H1 (cell line): ENCODE results near the gene CHI3L2. TPM values are rescaled to one million over a fixed set of nuclear protein-coding genes. Genes with fewer than 3 reads are reported as not detected.

Experiments used
- CTCF ChIA-PET: fragments of 300-600 bp; sonication (Branson Sonifier 250); formaldehyde crosslinking; loops from one replicate; lab custom pipeline; 2021; ENCODE audit not compliant: partially characterized antibody; lab: Charles Lee
- POLR2A ChIA-PET: fragments of 300-600 bp; sonication (Branson Sonifier 250); formaldehyde crosslinking; loops from one replicate; lab custom pipeline; 2021; ENCODE audit warnings: inconsistent platforms; ENCODE audit not compliant: partially characterized antibody; lab: Charles Lee
- DNase-seq, 2 experiments: peaks; one replicate each; pipeline versions ENCODE4 v3.0.0 to v3.0.0-alpha.2; 2010 to 2022; ENCODE audit warnings: low spot score in 2 of 2, low read depth in 1 of 2, mixed read lengths in 1 of 2
- FAIRE-seq: peaks from 2 replicates; lab custom pipeline; 2011; peaks lifted over from hg19 to GRCh38; lab: Jason Lieb, UNC
- H2AFZ ChIP-seq: 2 replicates; pipeline ENCODE4 v1.8.1; 2012; ENCODE audit warnings: low read length, inconsistent platforms
- H2AK5ac ChIP-seq: 2 replicates; pipeline ENCODE4 v1.6.1; 2013; ENCODE audit warnings: low read depth, low read length
- H2BK120ac ChIP-seq: replicated peaks from 2 replicates; pipeline ENCODE3; 2013; ENCODE audit warnings: low read depth, low read length, inconsistent platforms
- H2BK12ac ChIP-seq: 2 replicates; pipeline ENCODE4 v1.6.1; 2013; ENCODE audit warnings: low read depth, low read length
- H2BK15ac ChIP-seq: 2 replicates; pipeline ENCODE4 v1.6.1; 2013; ENCODE audit warnings: low read length
- H2BK20ac ChIP-seq: 2 replicates; pipeline ENCODE4 v1.6.1; 2013; ENCODE audit warnings: low read length
- H2BK5ac ChIP-seq: 2 replicates; pipeline ENCODE4 v1.6.1; 2013; ENCODE audit warnings: low read depth, low read length
- H3K14ac ChIP-seq: 2 replicates; pipeline ENCODE4 v1.6.1; 2013; ENCODE audit warnings: inconsistent platforms; ENCODE audit not compliant: insufficient read length
- H3K18ac ChIP-seq: 2 replicates; pipeline ENCODE4 v1.6.1; 2013; ENCODE audit warnings: low read length; ENCODE audit errors: extremely low read depth
- H3K23ac ChIP-seq: 2 replicates; pipeline ENCODE4 v1.6.1; 2013; ENCODE audit warnings: inconsistent platforms; ENCODE audit not compliant: insufficient read length
- H3K23me2 ChIP-seq: 2 replicates; pipeline ENCODE4 v1.6.1; 2013; ENCODE audit warnings: low read depth, low read length
- H3K27ac ChIP-seq: 2 replicates; pipeline ENCODE4 v1.6.1; 2011; ENCODE audit warnings: low read depth, low read length, inconsistent platforms
- H3K27me3 ChIP-seq, 4 experiments: replicated peaks in 1 of 4; 1 replicate in 1 of 4; 2 replicates in 3 of 4; pipeline versions ENCODE4 v1.6.1 to v1.8.1; 2011 to 2013; ENCODE audit warnings: low read length in 3 of 4, mild to moderate bottlenecking in 3 of 4, inconsistent platforms in 2 of 4, mixed read lengths in 2 of 4, moderate library complexity in 1 of 4; ENCODE audit not compliant: control insufficient read depth in 3 of 4, insufficient read depth in 3 of 4; ENCODE audit errors: extremely low read depth in 1 of 4
- H3K36me3 ChIP-seq, 4 experiments: 2 replicates each; pipeline versions ENCODE4 v1.6.1 to v1.8.1; 2011 to 2013; ENCODE audit warnings: mild to moderate bottlenecking in 4 of 4, low read length in 3 of 4, moderate library complexity in 2 of 4, control low read depth in 1 of 4, inconsistent platforms in 1 of 4; ENCODE audit not compliant: insufficient read depth in 4 of 4, control insufficient read depth in 2 of 4
- H3K4ac ChIP-seq: replicated peaks from 2 replicates; pipeline ENCODE3; 2013; ENCODE audit warnings: low read length, low read depth, mixed read lengths, inconsistent platforms; ENCODE audit not compliant: insufficient read length
- H3K4me1 ChIP-seq, 4 experiments: replicated peaks in 1 of 4; 1 replicate in 1 of 4; 2 replicates in 3 of 4; pipeline versions ENCODE4 v1.6.1 to v1.8.1; 2011 to 2013; ENCODE audit warnings: low read length in 3 of 4, inconsistent platforms in 2 of 4, mixed read lengths in 1 of 4; ENCODE audit not compliant: insufficient read depth in 4 of 4, control insufficient read depth in 3 of 4
- H3K4me2 ChIP-seq, 2 experiments: 2 replicates each; pipeline versions ENCODE4 v1.6.1 to v1.8.1; 2011 to 2013; ENCODE audit warnings: low read depth in 2 of 2, low read length in 2 of 2, control low read depth in 1 of 2, inconsistent platforms in 1 of 2, mild to moderate bottlenecking in 1 of 2; ENCODE audit not compliant: insufficient read depth in 1 of 2
- H3K4me3 ChIP-seq, 4 experiments: fragments of 200-600, 300-600 bp in 1 of 4; sonication (generic), shearing (Covaris generic), sonication (Bioruptor Twin) in 1 of 4; 2 replicates each; pipeline versions ENCODE4 v1.5.1 to v1.8.1; 2011 to 2016; ENCODE audit warnings: low read length in 4 of 4, low read depth in 3 of 4, control low read depth in 2 of 4, inconsistent platforms in 2 of 4, mild to moderate bottlenecking in 2 of 4, mixed read lengths in 1 of 4, moderate library complexity in 1 of 4; ENCODE audit not compliant: insufficient read depth in 2 of 4; ENCODE audit errors: extremely low read depth in 1 of 4
- H3K56ac ChIP-seq: replicated peaks from 2 replicates; pipeline ENCODE3; 2013; ENCODE audit warnings: low read depth, mild to moderate bottlenecking, mixed read lengths, low read length, inconsistent platforms; ENCODE audit not compliant: insufficient read length
- H3K79me1 ChIP-seq: 2 replicates; pipeline ENCODE4 v1.6.1; 2013; ENCODE audit warnings: low read depth, low read length, control low read depth
- H3K79me2 ChIP-seq, 2 experiments: 2 replicates each; pipeline versions ENCODE4 v1.6.1 to v1.8.1; 2012 to 2013; ENCODE audit warnings: low read length in 2 of 2, mild to moderate bottlenecking in 2 of 2, inconsistent platforms in 1 of 2; ENCODE audit not compliant: insufficient read depth in 2 of 2, control insufficient read depth in 1 of 2
- H3K9ac ChIP-seq, 4 experiments: replicated peaks in 1 of 4; 1 replicate in 1 of 4; 2 replicates in 3 of 4; pipeline versions ENCODE4 v1.6.1 to v1.8.1; 2011 to 2013; ENCODE audit warnings: low read depth in 3 of 4, low read length in 3 of 4, control low read depth in 2 of 4, mild to moderate bottlenecking in 2 of 4, moderate library complexity in 2 of 4, inconsistent platforms in 1 of 4; ENCODE audit errors: extremely low read depth in 1 of 4
- H3K9me3 ChIP-seq, 2 experiments: 2 replicates each; pipeline versions ENCODE4 v1.6.1 to v1.8.1; 2012 to 2013; ENCODE audit warnings: mild to moderate bottlenecking in 2 of 2, moderate library complexity in 2 of 2, control low read depth in 1 of 2, inconsistent platforms in 1 of 2, low read depth in 1 of 2, low read length in 1 of 2, mixed read lengths in 1 of 2; ENCODE audit not compliant: insufficient read depth in 2 of 2
- H4K20me1 ChIP-seq, 2 experiments: replicated peaks in 1 of 2; 2 replicates each; pipeline versions ENCODE3 to v1.8.1; 2011 to 2013; ENCODE audit warnings: inconsistent platforms in 2 of 2, low read length in 2 of 2, mild to moderate bottlenecking in 1 of 2; ENCODE audit not compliant: insufficient read depth in 2 of 2, control insufficient read depth in 1 of 2
- H4K5ac ChIP-seq: 2 replicates; pipeline ENCODE4 v1.6.1; 2013; ENCODE audit warnings: low read length, low read depth, mixed read lengths, inconsistent platforms; ENCODE audit not compliant: insufficient read length
- H4K8ac ChIP-seq: 2 replicates; pipeline ENCODE4 v1.8.0; 2013; ENCODE audit warnings: mild to moderate bottlenecking, moderate library complexity, low read length, inconsistent platforms; ENCODE audit not compliant: insufficient read depth; ENCODE audit errors: extremely low read depth
- H4K91ac ChIP-seq: replicated peaks from 2 replicates; pipeline ENCODE3; 2013; ENCODE audit warnings: low read length, mixed read lengths, inconsistent platforms; ENCODE audit not compliant: insufficient read length
- BACH1 ChIP-seq: IDR thresholded peaks from 2 replicates; pipeline ENCODE4 v1.6.1; 2012; ENCODE audit warnings: low read length, improper control_type of control experiment
- BCL11A ChIP-seq, 2 experiments: IDR thresholded peaks; one replicate each; pipeline ENCODE4 v1.6.1; 2011; ENCODE audit warnings: low read depth in 2 of 2, low read length in 2 of 2, mild to moderate bottlenecking in 2 of 2
- CTBP2 ChIP-seq: IDR thresholded peaks from 2 replicates; pipeline ENCODE4 v1.7.0; 2011; ENCODE audit warnings: borderline replicate concordance, mild to moderate bottlenecking, moderate library complexity, mixed read lengths, low read length; ENCODE audit not compliant: insufficient read depth, insufficient read length
- EZH2 ChIP-seq: fragments of 200-600 bp; sonication (generic); IDR thresholded peaks from 2 replicates; pipeline ENCODE4 v1.7.1; 2012; ENCODE audit warnings: low read depth, mild to moderate bottlenecking, moderate library complexity, low read length, inconsistent platforms; ENCODE audit not compliant: severe bottlenecking
- GTF2F1 ChIP-seq: IDR thresholded peaks from 2 replicates; pipeline ENCODE4 v1.6.1; 2012; ENCODE audit warnings: low read depth, low read length, improper control_type of control experiment, borderline replicate concordance
- HDAC2 ChIP-seq, 2 experiments: fragments of 300-600 bp in 1 of 2; sonication (generic) in 1 of 2; IDR thresholded peaks; 2 replicates each; pipeline ENCODE4 v1.6.1; 2011 to 2012; ENCODE audit warnings: low read depth in 2 of 2, low read length in 2 of 2, mild to moderate bottlenecking in 2 of 2, moderate library complexity in 2 of 2, borderline replicate concordance in 1 of 2, inconsistent platforms in 1 of 2
- HDAC6 ChIP-seq: IDR thresholded peaks from one replicate; pipeline ENCODE4 v1.7.1; 2012; ENCODE audit warnings: low read depth, mild to moderate bottlenecking, inconsistent platforms, low read length, moderate library complexity
- JUN ChIP-seq: IDR thresholded peaks from 2 replicates; pipeline ENCODE4 v1.6.1; 2011; ENCODE audit warnings: low read depth, mild to moderate bottlenecking, improper control_type of control experiment, low read length
- NRF1 ChIP-seq: IDR thresholded peaks from 2 replicates; pipeline ENCODE4 v1.6.1; 2011; ENCODE audit warnings: mild to moderate bottlenecking, low read depth, low read length, improper control_type of control experiment
- POLR2A ChIP-seq, 2 experiments: IDR thresholded peaks; 1 replicate in 1 of 2; 2 replicates in 1 of 2; pipeline ENCODE4 v1.6.1; 2011; ENCODE audit warnings: low read depth in 2 of 2, low read length in 2 of 2, mild to moderate bottlenecking in 2 of 2; ENCODE audit errors: control extremely low read depth in 1 of 2
- SP2 ChIP-seq: IDR thresholded peaks from 2 replicates; pipeline ENCODE4 v1.6.1; 2012; ENCODE audit warnings: mild to moderate bottlenecking, low read length, inconsistent platforms
- TAF1 ChIP-seq: IDR thresholded peaks from 2 replicates; pipeline ENCODE4 v1.6.1; 2011; ENCODE audit warnings: mild to moderate bottlenecking, low read depth, low read length
- TEAD4 ChIP-seq: IDR thresholded peaks from 2 replicates; pipeline ENCODE4 v1.6.1; 2012; ENCODE audit warnings: low read depth, low read length, inconsistent platforms, mixed read lengths
- USF2 ChIP-seq: IDR thresholded peaks from 2 replicates; pipeline ENCODE4 v1.6.1; 2011; ENCODE audit warnings: low read length, improper control_type of control experiment
- WGBS, 2 experiments: shearing (Covaris generic) in 1 of 2; methylation state at CpG; one replicate each; pipeline versions ENCODE4 v1.1.6 to v1.1.7; 2013 to 2015; ENCODE audit warnings: low lambda C conversion rate in 2 of 2, mixed read lengths in 2 of 2, inconsistent platforms in 1 of 2, low coverage in 1 of 2, missing lambda C conversion rate in 1 of 2; ENCODE audit not compliant: insufficient replicate concordance in 2 of 2, insufficient coverage in 1 of 2, insufficient read length in 1 of 2; ENCODE audit errors: extremely low coverage in 1 of 2, missing lambda C conversion rate in 1 of 2; 5-methylcytosine and 5-hydroxymethylcytosine counted together
- polyA plus RNA-seq, 7 experiments: library from polyadenylated mRNA; depleted of rRNA in 3 of 7; stranded (reverse) in 5 of 7; unstranded in 2 of 7; fragments of >200 nt in 5 of 7; fragments of 200-250 nt in 2 of 7; gene quantifications; 1 replicate in 5 of 7; 2 replicates in 1 of 7; 4 replicates in 1 of 7; pipeline versions ENCODE4 v1.2.1 to v1.2.3, GENCODE V29; 2011 to 2013; ENCODE audit warnings: missing spikeins in 2 of 7, mixed read lengths in 2 of 7
- total RNA-seq: library from RNA; stranded (reverse); fragmentation: NEBNext Ultra II Directional; extraction: Animal tissue kit (Norgen Biotek cat#: 25700); gene quantifications from 2 replicates; pipeline ENCODE4 v1.2.1, GENCODE V29; 2021

CHI3L2 gene
- total and polyA plus RNA-seq, 2 of the 8 experiments (the other 6 are each of a cell fraction or from before 2014, with no cell fraction given): not detected

GRCh38 chr1:111279144-111279543, 51.6 kb downstream of the CHI3L2 start:
- Histone ChIP-seq H3K9ac (no peak overlapping the region), H2BK15ac (no peak overlapping the region), H2AK5ac (no peak overlapping the region), H3K79me1 (no peaks in the 10 kb centered on the region), H3K4me2 (no peak overlapping the region), H3K4ac (no peak overlapping the region), H3K18ac (no peak overlapping the region), H4K91ac (no peak overlapping the region), H2BK20ac (no peak overlapping the region), H3K27ac (no peak overlapping the region), H3K79me2 (no peaks in the 10 kb centered on the region), H2BK120ac (no peak overlapping the region), H2BK12ac (no peak overlapping the region), H3K36me3 (no peaks in the 10 kb centered on the region), H3K27me3 (no peaks in the 10 kb centered on the region), H3K23ac (no peak overlapping the region), H2BK5ac (no peak overlapping the region), H3K4me3 (no peak overlapping the region), H4K20me1 (no peaks in the 10 kb centered on the region), H4K8ac (no peak overlapping the region), H4K5ac (no peak overlapping the region), H3K14ac (no peak overlapping the region), H3K9me3 (no peaks in the 10 kb centered on the region), H2AFZ (no peak overlapping the region), H3K4me1 (no peaks in the 10 kb centered on the region), H3K23me2 (no peaks in the 10 kb centered on the region), H3K56ac (no peak overlapping the region)
- no peak for FAIRE-seq
- ChIA-PET CTCF (interaction anchor here (1.1 kb wide), 1 partner anchor 29 kb away, joined by 3 read pairs; no protein-coding TSS in a partner anchor), POLR2A (no interaction called here)
- WGBS, 2 experiments: 87% methylated on average over 4 of the region's 4 CpGs; no CpG with 5 or more reads in 1 of the 2 experiments
- no peak for DNase-seq
- TF ChIP-seq BACH1: no peak
- no peak for TF ChIP-seq JUN
- TF ChIP-seq CTBP2: no peak
- TF ChIP-seq HDAC2 (IDR thresholded peaks at IDR 0.05; ENCODE audit: borderline replicate concordance in 1 of 2, low read depth in 2 of 2, low read length in 2 of 2): no peak
- no peak for TF ChIP-seq SP2
- TF ChIP-seq HDAC6: no peak
- TF ChIP-seq TEAD4: no peak
- no peak for TF ChIP-seq TAF1
- TF ChIP-seq USF2: no peak
- no peak for TF ChIP-seq POLR2A (IDR thresholded peaks at IDR 0.05; ENCODE audit: control extremely low read depth in 1 of 2, low read depth in 2 of 2, low read length in 2 of 2)
- no peak for TF ChIP-seq NRF1
- no peak for TF ChIP-seq EZH2
- no peak for TF ChIP-seq BCL11A (IDR thresholded peaks at IDR 0.05; ENCODE audit: low read depth in 2 of 2, low read length in 2 of 2)
- TF ChIP-seq GTF2F1: no peak
